ENCODE measurements around the gene PCARE. TPM values are rescaled to one million over a fixed set of nuclear protein-coding genes. Genes with fewer than 3 reads are reported as not detected.

Gene PCARE
- polyA plus RNA-seq, 3 donors: 0.19 to 0.62 (median 0.20) TPM

DNA sequence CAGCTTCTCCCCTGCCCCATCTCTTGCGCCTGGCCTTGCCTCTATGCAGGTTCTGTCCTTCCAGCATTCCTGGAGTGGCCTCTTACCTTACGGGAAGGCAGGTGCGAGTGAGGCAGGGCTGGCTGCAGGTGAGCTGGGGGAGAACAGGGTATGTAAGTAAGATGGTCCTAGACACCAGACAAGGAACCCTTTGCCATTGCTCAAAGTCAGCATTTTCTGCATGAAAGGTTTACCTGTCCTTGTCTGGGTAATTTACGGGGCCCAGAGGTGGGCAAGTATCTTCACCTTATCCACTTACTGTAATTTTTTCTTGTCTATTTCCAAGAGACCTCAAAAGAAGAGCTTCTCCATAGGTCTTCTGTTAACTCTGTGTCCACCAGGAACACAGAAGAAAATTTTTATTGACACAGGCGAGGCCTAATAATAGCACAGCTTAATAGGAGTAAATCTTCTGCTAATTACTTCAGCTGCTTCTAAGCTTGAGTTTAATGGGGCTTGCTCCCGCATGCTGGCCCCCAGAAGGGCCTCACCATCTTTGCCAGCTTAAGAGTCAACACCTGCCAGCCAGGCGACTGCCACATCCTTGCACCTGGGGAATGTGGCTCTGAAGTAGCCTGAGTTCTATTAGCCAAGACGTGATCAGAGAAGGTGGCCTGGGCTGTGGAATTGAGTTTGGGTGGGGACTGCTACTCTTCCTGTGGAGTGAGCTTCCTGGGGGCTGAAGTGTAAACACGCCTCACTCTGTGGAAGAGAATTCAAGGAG is 27.1 kb downstream of the PCARE start:
- no peak for DNase-seq (ENCODE audit: extremely low read depth in 1 of 11, low read depth in 9 of 11, low spot score in 4 of 11)

- DNase-seq (ENCODE audit: extremely low read depth in 1 of 11, low read depth in 9 of 11, low spot score in 4 of 11): no peak
Observed at GRCh38 chr2:29046321-29046720, 28.0 kb downstream of the PCARE start.

DNA sequence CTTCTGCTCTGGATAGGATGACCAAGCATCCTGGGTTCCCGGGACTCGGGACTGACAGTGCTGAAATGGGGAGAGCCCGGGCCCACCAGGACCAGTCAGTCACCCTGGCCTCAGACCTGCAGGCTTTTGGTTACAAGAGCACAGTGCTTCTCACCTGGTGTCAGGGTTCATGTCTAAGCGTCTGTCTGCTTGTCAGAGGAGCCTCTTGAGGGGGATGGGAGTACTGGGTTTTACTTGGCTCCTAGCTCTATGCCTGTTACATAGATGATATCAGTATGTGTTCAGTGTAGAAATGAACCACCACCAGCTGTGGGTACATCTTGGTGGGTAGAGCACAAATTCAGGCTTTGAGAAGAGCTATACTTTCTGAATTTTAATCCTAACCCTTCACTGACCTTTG is 29.9 kb downstream of the PCARE start:
- DNase-seq (ENCODE audit: extremely low read depth in 1 of 11, low read depth in 9 of 11, low spot score in 4 of 11): no peak

- peak; percentile 36 to 72 (median 65) for DNase-seq (ENCODE audit: extremely low read depth in 1 of 11, low read depth in 9 of 11, low spot score in 4 of 11)
Observed at GRCh38 chr2:29042561-29043075, 31.7 kb downstream of the PCARE start.

GRCh38 chr2:29041161-29041660 is 33.1 kb downstream of the PCARE start:
- no peak for DNase-seq (ENCODE audit: extremely low read depth in 1 of 11, low read depth in 9 of 11, low spot score in 4 of 11)

- DNase-seq (ENCODE audit: extremely low read depth in 1 of 11, low read depth in 9 of 11, low spot score in 4 of 11): no peak
Observed at GRCh38 chr2:29040552-29040951, 33.8 kb downstream of the PCARE start.

- DNase-seq (ENCODE audit: extremely low read depth in 1 of 11, low read depth in 9 of 11, low spot score in 4 of 11): no peak
Observed at GRCh38 chr2:29039718-29040480, 34.4 kb downstream of the PCARE start.

DNA sequence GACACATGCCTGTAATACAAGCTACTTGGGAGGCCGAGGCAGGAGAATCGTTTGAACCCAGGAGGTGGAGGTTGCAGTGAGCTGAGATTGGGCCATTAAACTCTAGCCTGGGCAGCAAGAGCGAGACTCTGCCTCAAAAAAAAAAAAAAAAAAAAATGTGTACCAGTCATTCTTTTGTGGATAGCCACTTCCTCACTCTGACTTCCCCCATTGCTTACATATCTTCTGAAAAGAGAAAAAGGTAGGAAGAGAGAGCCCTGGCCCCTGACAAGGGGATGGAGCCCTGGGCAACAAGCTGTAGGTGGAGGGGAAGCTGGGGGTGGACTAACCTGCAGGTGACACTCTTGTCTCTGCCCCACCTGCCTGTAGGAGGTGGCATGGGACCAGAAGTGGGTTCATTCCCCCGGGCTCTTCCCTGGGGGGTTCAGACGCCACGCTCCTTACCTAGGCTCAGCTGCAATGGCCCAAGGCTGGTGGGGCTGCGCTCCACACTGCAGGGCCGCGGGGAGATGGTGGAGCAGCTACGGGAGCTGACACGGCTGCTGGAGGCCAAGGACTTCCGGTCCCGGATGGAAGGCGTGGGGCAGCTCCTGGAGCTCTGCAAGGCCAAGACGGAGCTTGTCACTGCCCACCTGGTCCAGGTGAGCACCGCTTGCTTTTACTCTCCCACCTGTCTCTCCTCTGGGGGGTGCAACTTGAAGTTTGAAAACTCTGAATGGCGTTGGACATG is 39.1 kb downstream of the PCARE start:
- no peak for DNase-seq (ENCODE audit: extremely low read depth in 1 of 11, low read depth in 9 of 11, low spot score in 4 of 11)

DNA sequence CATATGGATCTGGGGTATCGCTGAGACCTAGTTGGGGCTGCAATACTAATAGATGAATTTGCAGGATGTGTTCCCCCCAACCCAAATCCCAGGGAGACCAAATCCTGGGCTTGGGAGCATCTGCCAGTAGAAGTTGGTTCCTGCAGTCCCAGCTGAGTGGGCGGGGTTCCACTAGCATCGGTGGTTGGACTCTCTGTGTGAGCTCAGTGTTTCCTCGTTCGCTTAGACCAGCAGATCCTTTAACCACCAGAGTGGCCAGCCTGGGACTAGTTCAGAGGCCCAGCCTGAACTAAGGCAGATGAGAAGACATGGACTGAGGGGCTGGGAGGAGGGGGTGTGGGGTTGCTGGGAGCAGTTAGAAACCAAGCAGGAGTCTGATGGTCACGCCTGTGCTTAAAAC is 40.7 kb downstream of the PCARE start:
- DNase-seq (ENCODE audit: extremely low read depth in 1 of 11, low read depth in 9 of 11, low spot score in 4 of 11): no peak

DNA sequence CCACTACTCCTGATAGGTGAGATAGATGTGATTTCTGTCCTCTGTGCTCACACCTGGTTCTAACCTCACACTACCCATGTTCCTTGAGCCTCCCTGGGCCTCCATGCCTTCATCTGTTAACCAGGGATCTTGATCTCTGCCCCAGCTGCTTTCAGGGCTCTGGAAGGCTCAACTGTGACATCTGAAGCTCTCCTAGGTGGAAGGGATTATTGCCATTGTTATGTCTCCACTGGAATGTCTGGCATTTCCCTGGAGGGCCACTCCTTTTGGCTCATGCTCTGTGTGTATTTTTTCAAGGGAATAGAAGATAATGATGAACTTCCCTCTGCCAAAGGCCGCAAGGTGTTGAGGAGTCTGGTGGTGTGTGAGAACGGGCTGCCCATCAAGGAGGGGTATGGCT is 41.2 kb downstream of the PCARE start:
- no peak for DNase-seq (ENCODE audit: extremely low read depth in 1 of 11, low read depth in 9 of 11, low spot score in 4 of 11)

DNA sequence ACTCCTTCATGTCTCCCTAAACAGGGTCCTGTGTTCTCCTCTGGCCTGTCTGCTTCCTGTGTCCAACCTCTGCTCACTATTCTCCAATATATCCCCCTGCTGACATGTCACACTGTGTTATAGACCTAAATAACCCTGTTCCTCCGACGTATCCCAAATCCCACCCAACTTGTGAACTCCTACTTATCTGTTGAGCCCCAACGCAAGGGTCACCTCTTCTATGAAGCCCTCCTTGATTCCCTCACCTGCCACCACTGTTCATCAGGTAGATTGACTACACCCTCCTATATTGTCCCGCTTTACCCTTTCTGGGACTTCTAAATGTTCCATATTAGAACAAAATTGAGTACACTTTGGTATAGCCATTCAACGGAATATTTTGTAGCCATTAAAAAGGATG is 42.1 kb downstream of the PCARE start:
- no peak for DNase-seq (ENCODE audit: extremely low read depth in 1 of 11, low read depth in 9 of 11, low spot score in 4 of 11)

GRCh38 chr2:29031046-29031445 is 43.3 kb downstream of the PCARE start:
- no peak for DNase-seq (ENCODE audit: extremely low read depth in 1 of 11, low read depth in 9 of 11, low spot score in 4 of 11)

DNA sequence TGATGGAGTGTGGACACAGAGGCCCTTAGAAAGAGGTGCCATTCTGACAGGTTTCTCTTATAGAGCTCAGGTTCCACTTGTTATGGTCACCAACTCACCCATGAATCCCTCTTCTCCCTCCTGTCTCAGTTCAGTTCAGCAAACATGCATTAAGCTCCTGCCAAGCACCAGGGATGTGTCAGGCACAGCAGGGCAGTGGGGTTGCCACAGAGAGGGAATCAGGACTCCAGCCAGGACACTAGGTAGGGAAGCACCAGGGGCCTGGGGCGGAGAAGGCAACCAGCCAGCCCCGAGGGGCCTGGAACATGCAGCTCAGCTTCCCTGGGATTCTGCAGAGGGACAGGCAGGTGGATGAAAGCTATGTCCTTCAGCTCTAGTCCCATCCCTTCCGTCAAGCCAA is 48.6 kb downstream of the PCARE start:
- no peak for DNase-seq (ENCODE audit: extremely low read depth in 1 of 11, low read depth in 9 of 11, low spot score in 4 of 11)

DNA sequence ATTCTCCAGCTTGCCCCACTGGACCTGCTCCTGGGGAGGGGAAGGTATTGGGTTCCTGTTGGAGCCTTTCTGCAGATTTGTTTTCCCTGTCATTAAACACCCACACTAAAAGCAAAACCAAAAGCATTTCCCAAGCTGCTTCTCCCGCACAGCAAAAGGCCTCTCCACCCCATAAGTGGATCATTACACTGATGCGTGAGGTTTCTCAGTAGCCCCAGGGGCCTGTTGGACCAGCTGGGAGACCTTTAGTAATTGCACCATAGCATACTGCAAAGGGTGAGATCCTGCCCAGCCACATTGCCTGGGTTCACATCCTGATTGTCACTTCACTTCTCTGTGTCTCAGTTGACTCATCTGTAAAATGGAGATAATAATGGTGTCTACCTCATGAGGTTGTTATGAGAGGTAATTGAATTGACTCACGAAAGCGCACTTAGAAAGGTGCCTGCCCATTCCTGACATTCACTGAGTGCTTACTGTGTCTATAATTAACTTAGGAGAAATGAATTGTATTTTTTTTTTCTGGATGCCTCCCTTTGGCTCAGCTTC is 49.4 kb downstream of the PCARE start:
- no peak for DNase-seq (ENCODE audit: extremely low read depth in 1 of 11, low read depth in 9 of 11, low spot score in 4 of 11)

DNA sequence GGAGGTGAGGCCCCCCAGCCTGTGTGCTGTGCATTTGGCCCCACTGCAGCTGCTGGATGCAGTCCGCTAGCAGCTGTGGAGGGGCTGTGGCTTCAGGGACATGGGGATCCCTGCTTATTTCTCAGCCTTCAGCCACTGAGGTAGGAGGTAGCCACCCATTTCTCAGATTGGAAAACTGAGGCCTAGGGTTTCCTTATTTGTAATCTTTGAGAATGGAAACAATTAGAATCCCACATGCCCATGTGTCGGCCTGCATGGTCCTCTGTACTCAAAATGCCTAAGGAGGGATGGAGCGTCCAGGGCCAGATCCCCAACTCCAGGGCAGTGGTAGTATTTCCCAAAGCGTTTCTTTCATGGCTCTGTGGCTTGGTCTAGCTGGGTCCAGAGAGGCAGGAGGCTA is 51.1 kb downstream of the PCARE start:
- DNase-seq (ENCODE audit: extremely low read depth in 1 of 11, low read depth in 9 of 11, low spot score in 4 of 11): no peak

DNA sequence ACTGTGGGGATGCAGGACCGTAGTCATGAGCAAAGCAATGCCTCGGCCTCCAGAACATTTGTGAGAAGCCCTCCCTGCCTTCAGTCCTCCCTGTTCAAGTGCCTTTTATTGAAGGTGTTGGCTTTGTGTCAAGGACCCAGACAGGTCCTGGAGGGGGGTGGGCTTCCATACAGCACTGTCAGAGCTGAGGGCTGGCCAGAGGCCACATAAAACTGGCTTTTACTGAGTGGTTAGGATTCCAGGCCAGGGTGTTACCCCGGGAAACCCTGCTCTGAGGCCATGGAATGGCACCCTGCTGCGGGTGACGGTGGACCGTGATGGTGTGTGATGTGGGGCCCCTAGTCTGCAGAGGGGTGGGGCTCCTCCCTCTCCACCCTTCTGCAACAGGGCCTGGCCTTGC is 51.6 kb downstream of the PCARE start:
- DNase-seq (ENCODE audit: extremely low read depth in 1 of 11, low read depth in 9 of 11, low spot score in 4 of 11): no peak

- DNase-seq (ENCODE audit: extremely low read depth in 1 of 11, low read depth in 9 of 11, low spot score in 4 of 11): no peak
Observed at GRCh38 chr2:29021886-29022285, 52.4 kb downstream of the PCARE start.

DNA sequence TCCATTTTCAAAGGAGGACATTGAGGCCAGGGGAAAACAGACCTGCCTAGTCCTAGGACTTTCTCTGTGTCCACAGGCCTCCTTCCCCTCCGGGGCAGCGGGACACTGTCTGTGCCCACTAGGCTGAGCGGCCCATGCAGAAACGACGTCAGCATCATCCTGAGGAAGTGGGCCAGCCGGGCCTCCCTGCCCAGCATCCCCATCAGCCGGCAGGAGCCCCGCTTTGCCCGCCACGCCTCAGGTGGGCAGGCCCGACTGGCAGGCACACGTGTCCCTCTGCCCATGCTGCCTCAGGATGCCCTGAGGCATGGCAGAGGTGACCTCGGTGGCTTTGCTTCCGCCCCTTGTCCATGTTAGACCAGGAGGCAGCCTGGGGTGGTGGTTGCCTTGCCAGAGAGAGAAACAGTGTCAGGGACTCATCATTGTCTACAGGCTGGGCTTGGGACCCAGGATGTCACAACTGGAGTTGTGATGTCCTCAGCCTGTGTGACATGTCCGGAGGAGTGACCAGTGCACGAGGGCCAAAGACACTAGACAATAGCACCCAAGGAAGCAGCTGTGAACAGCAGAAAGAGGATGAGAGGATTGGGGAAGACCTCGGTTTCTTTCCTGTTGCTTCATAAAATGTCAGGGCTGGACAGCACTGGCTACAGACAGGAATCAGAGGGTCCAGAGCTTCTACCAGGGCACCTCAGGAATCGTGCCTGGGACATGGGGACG is 56.4 kb downstream of the PCARE start:
- DNase-seq (ENCODE audit: extremely low read depth in 1 of 11, low read depth in 9 of 11, low spot score in 4 of 11): no peak

- no peak for DNase-seq (ENCODE audit: extremely low read depth in 1 of 11, low read depth in 9 of 11, low spot score in 4 of 11)
Observed at GRCh38 chr2:29016504-29016903, 57.8 kb downstream of the PCARE start.
